Measurements from ENCODE around the gene RHO.
"Not testable (repeated sequence)": the region's sequence is repeated elsewhere in the genome, so short reads cannot be mapped to it uniquely, and the experiment has no call there.

Gene RHO

DNA sequence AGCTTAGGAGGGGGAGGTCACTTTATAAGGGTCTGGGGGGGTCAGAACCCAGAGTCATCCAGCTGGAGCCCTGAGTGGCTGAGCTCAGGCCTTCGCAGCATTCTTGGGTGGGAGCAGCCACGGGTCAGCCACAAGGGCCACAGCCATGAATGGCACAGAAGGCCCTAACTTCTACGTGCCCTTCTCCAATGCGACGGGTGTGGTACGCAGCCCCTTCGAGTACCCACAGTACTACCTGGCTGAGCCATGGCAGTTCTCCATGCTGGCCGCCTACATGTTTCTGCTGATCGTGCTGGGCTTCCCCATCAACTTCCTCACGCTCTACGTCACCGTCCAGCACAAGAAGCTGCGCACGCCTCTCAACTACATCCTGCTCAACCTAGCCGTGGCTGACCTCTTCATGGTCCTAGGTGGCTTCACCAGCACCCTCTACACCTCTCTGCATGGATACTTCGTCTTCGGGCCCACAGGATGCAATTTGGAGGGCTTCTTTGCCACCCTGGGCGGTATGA is at the start of gene RHO:
Gene RHO (plus strand): TSS at position 51 of the 512 bp plus-strand sequence. CDS start 95 bp downstream, at position 146.
- DNase-seq: no peak

DNA sequence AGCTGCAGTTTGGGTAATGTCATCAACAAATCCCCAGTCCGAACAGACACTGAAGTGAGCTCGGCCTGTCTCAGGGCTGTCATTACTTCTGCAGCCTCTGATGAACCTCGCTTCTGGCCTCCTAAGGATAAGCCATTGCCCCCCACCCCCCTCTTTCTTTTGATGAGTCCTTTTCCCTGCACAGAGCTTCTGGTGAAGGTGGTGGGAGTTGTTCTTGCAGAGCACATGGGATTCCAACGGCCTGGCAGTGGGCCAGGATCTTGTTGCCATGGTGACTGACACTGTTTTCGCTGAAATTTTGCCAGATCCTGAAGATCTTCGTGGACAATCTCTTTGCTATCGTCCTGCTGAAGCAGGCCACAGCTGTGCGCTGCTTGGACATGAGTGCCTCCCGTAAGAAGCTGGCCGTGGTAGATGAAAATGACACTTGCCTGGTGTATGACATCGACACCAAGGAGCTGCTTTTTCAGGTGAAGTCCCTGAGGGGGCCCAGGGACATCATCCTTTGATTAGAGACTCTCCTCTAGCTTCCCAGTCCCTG is 47.1 kb upstream of the RHO start:
- DNase-seq: not testable (repeated sequence)

DNA sequence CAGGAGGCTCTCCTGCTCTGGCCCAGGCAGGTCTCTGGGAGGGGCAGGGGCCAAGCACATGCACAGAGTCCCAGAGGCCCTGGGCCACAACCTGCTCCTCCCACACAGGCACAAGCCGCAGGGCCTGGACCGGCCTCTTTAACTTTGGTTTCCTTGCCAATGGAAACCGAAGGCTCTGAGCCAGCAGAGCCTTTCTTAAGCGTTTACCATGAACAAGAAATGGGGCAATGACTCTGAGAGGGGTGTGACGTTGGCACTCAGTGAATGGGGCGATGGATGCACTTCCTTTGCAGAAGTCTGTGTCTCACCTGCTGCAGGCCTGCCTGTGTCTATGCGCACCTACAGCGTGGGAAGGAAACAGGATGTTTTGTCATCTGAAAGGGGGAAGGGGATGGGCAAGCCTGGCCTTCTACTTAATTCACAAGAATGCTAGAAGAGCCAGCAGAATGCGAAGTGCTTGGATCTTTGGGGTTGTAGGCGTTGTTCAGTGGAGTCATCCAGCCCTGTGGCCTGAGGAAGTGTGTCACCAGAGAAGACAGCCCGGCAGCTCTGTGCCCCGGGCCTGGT is 46.6 kb upstream of the RHO start:
- DNase-seq: no peak

DNA sequence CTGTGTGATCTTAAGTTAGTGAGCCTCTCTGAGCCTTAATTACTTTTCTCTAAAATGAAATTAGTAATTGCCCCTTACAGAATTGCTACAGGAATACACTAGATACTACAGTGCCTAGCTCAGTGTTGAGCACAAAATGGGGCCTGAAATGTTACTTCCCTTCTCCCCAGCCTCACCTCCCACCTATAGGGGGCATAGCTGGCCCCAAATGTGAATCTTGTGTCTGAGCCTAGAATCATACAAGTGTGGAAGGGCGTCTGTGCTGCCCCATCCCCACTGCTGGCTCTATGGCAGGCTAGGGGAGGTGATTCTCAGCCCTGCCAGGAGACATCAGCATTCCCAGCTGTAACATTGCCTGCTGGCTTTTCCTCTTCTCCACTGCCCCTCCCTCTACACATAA is 45.7 kb upstream of the RHO start:
- peak; percentile 67 for DNase-seq

DNA sequence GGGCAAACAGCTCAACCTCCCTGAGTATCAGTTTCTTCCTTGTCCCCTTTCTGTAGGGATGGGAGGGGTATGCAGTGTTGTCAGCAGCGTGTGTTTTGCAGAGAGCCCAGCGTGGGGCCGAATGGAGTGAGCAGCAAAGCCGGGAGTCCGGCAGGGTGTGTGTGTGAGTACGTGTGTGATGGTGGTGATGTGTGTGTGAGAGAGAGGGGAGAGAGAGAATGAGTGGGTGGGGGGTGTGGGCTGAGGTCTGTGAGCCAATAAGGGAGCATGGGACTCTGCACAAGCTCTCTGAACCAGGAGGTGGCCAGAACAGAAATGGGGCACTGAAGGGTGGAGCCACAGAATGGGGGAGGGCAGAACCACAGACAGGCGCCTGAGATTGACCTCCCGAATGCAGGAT is 44.6 kb upstream of the RHO start:
- no peak for DNase-seq

DNA sequence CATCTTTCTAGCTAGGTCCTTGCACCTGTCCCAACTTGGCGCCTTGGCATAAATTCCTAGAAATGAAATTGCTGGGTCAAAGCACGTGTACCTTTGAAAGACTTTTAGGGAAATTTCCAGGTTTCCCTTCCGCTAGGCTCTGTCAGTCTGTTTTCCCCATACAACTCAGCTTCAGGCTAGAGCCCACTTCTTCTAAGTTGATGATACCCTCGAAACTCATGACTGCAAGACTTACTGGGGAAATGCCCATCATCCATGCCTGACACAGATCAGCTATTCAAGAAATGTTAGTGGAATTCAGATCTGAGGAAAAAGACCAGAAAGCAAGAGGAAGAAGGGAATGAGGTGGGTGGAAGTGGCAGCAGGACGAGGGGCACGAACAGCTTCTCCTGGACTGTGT is 43.3 kb upstream of the RHO start:
- not testable (repeated sequence) for DNase-seq

DNA sequence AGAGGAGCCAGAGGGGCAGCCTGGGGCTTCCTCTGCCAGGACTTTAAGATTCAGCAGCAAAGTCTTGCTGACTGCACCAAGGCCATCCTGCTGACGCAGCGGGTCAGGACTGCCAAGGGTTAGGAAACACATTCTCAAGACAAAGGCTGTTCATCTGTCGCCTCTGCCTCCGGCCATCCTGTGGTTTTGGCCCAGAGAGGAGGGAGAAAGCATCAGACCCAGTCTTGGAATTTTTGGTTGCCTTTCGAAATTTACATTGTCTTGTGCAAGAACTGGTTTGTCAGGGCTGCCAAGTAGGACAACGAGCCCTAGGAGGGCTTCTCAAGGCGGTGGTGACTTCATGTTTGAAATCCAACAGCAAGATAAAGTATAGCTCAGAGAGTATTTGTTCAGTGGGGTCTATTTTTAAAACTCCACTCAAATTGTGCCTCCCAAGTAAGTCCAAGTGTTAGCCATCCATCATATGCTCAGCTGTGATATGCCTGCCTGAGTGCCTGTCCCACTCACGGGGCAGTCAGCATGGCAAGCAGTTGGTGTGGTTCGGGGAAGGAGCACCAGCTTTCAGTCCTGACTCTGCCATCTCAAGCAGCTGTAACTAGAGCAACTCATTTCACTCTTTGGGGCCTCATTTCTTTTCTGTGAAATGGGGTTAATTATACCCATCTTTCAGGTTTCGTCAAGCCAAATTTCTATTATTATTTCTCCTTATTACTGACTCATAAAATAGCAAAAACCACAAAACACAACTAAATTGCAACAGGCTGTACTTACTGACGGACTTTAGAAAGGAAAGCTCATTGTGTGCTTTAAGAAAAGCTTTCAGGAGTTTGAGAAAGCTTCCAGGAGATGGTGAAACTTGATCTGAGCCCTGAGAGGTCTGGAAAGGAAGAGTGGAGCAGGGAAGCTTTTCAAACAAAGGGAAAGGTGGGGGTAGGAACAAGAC is 42.4 kb upstream of the RHO start:
- DNase-seq: no peak

DNA sequence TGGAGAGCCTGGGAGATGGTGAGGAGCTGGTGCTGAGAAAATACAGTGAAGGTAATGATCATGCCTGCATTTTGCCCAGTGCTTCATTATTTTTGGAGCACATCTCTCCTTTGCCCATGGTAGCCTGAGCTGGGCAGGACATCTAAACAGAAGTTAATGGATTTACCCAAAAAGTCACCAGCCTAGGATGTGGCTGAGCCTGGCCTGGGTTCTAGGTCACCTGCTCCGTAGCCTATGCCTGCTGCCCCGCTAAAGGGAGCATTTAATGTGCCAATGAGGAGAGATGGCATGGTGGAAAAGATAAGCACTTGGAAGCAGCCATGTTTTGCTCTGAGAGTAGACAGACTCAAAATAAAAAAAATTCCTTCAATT is 41.8 kb upstream of the RHO start:
- no peak for DNase-seq

DNA sequence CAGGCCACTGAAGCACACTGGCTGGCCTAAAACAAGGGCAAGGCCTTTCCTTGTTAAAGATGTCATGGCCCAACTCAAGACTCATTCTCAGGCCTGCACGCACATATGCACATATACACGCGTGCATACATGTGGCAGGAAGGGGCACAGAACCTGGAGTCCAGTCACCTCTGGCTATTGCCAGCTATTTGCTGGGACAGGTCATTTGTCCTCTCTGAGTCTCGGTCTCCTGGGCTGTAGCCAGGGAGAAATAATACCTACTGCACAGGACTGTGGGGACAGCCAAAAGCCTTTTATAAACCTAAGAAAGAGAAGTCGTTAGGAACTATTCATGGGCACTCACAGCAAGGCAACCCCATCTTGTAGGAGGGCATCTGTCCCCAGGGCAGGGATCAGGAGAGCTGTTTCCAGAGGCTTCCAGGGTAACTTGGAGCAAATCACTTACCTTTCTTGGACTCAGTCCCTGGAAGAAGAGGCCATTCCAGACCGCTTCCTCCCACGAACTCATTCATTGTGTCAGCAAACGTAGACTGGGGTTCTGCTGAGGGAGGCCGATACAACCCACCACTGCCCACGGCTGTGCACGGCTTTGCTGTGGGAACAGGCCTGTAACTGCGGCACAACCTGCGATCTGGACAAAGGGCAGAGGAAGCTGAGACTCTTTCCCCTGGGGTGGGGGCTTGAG is 41.1 kb upstream of the RHO start:
- no peak for DNase-seq

DNA sequence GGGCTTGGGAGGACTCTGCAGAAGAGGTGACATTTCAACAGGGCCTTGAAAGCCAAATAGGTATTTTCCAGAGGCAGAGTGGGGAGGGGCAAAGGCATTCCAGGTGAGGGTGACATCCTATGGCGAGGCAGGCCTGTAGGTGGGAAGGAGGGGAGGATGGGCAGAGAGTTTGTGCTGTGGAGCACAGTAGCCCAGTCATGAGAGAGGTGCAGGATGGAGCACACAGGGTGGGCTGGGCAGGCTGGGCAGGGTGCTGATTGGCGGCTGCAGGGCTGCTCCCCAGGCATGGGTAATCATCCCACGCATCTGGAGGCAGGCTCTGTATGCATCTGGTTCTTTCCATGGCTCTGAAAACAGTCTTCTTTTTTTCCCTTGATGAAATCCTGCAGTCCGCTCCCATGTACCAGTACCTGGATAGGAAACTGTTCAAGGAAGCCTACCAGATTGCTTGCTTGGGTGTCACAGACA is 40.5 kb upstream of the RHO start:
- DNase-seq: not testable (repeated sequence)

DNA sequence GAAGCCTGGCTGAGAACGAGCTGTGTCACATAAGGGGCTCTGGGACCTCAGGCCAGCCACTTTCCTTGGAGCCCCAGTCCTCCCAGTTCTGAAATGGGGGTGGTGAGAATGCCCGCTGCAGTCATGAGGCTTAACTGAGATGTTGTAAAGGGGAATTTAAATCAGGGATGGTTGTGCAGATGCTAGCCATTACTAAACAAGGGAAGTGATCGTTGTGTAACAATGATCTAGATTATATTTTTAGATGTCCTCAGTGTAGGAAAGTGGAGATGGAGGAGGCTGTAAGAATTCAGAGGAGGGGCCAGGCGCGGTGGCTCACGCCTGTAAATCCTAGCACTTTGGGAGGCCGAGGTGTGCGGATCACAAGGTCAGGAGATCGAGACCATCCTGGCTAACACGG is 39.2 kb upstream of the RHO start:
- not testable (repeated sequence) for DNase-seq

DNA sequence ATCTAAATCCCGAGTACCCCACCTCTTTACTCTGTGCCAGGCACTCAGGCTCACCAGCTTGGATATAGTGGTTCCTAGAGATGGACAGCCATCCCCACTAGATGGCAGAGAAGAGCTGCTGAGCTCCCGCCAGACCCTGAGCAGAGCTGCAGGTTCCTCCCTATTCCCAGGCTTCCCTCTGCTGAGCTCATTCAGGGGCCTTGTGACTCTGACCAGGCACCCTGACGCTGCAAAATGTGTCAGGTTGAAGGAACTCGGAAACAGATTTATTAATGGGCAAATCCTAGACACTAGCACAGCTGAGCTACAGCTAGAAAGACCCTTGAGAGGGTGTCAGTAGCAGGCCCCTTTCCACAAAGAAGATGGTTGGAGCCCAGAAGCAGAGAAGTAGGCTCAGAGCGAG is 38.2 kb upstream of the RHO start:
- DNase-seq: peak; percentile 94

DNA sequence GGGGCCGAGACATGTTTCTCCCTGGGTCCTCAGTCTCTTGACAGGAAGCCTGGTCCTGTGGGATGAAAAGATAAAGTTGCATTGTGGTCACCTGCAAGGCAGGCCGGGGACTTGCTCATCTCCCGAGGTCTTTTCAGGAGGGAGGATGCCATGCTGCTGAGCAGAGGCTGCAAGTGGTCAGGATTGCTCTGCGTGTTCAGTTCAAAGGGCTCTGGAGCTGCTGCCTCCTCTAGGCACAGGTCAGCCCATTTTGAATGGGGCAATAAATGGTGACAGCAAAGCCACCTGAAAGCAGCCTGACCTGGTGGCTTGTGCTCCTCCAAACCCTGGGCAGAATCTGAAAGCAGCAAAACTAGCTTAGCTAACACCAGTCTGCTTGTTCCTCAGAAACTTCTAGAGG is 37.4 kb upstream of the RHO start:
- DNase-seq: not testable (repeated sequence)

DNA sequence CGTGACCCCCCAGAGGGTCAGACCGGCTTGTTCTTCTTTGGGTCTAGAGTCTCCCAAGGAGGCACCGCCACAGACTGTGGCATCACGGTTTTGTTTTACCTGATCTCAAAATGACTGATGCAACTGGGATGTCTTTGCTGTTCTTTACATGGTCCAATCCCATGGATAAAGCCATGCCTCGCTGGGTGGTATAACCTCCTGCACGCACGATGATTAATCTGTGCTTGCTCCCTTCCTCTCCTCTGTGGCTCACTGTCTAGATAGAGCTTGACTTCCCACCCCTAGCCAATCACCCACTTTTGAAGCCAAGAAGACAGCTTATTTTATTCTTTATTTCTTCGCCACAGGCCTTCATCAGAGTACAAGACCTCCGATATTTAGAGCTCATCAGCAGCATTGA is 36.6 kb upstream of the RHO start:
- DNase-seq: no peak

DNA sequence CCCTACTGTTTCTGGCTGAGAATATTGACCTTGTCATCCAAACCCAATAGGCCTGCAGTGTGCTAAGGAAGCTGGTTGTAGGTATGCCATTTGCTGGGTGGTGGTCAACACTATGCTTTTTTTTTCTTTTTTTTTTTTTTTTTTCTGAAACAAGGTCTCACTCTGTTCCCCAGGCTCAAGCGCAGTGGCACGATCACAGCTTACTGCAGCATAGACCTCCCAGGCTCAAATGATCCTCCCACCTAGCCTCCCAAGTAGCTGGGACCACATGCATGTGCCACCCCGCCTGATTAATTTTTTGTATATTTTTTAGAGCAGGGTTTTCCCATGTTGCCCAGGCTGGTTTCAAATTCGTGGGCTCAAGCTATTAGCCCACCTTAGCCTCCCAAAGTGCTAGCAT is 35.7 kb upstream of the RHO start:
- DNase-seq: no peak

DNA sequence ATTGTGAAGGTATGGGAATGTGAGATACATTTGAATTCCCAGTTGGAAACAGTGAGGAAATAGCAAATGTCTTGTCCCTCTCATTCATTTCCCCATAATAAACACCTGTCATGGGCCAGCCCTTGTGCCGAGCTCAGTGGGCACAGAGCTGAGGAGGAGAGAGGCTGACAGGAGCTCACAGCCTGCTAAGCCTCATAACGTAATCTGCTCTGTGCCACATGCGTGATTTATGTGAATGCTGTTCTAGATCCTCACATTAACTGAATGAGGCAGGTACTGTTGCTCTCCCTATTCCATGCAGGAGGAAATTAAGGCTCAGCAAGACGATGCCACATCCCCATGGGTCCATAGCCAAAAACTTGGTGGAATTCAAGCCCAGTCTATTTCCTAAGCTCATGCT is 35.2 kb upstream of the RHO start:
- peak; percentile 92 for DNase-seq

DNA sequence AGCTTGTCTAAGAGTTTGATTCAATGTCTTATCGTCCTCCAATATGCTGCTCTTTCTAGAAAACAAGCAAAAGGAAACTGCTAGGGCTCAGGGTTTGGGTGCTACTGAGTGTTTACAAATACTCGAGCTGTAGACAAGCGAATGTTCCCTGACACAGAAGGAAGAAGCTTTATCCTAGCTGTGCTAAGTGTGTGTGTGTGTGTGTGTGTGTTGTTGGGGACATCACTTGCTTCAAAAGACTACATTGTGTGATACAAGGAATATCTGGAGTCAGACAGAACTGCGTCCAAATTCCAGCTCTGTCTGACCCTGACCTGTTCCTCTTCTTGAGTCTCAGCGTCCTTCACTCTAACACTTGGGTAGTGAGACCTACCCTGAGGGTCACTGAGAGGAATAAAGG is 33.9 kb upstream of the RHO start:
- not testable (repeated sequence) for DNase-seq

DNA sequence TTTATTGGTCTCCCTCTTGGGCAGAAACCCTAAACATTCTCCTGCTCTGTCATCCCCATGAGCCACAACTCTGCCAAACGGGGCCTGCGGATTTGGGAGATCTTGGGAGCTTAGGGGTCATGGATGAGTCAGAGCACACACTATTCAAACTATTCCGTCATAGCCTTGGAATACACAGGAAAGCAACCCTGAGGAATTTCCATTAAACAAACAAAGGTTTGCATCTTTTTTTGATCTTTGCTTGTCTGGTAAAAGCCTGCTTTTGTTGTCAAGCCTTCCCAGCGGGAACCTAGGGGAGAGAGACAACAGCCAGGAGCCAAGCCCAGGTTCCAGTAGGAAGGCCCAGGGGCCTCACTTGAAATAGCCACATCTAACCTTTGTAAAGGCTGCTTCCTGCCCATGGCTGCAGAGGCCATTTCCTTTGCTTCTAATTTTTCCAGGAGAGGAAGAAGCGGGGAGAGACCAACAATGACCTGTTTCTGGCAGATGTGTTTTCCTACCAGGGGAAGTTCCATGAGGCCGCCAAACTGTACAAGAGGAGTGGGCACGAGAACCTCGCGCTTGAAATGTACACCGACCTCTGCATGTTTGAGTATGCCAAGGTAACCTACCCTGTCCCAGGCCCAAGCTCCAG is 33.3 kb upstream of the RHO start:
- not testable (repeated sequence) for DNase-seq

DNA sequence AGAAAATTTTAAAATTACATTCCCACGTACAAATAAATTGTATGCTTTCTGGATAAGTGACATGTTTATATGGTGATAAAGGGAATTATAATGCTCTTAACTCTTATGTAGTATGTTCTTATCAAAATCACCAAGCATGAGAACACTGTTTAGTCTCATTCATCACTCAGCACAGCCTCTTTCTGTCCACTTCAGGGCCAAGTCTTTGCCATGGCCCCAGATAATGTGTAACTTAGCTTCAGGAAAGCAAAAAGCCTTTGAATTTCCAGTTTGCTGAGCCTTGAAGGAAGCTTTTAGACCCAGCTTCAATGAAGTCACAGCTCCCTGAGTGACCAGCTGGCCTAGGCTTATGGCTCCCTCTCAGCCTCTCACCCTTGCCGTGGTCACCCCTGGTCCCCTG is 30.6 kb upstream of the RHO start:
- DNase-seq: not testable (repeated sequence)

DNA sequence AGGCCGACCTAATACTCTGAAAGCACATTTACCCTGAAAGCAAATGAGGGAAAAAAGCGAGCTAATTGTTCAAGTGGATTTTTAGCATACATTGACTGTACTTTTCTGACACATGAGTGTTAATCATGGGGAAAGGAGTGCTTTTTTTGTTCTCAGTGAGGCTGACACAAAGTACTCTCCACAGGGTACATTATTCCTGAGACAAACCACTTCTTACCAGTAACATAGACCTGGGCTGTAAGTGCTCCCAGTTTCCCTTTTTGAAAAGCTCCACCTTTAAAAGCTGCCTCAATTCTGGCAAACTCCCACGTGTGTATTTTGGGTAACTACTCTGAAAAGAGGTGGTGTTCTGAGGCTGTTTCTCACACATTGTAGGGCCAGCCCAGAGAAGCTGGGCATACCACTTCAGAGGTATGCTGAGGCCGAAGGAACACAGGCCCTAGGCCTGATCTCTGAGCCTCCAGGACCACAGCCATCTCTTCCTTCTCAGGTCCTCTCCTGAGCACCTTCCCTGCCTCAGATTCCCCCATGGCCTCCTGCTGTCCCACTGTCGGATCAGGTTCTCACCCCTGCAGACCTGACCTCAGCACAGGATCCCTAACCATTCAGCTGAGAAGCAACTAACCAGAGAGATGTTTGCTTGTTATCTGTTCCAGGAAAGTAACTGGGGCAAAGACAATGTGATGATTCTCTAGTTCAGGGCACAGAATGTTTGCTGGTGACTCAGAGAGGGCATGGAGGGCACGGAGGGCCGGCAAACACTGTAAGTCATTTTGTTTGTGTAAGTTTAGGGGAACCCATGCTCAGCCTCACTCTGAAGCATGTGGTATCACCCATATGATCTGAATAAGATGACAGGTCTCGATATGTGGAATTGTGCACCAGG is 29.6 kb upstream of the RHO start:
- not testable (repeated sequence) for DNase-seq

DNA sequence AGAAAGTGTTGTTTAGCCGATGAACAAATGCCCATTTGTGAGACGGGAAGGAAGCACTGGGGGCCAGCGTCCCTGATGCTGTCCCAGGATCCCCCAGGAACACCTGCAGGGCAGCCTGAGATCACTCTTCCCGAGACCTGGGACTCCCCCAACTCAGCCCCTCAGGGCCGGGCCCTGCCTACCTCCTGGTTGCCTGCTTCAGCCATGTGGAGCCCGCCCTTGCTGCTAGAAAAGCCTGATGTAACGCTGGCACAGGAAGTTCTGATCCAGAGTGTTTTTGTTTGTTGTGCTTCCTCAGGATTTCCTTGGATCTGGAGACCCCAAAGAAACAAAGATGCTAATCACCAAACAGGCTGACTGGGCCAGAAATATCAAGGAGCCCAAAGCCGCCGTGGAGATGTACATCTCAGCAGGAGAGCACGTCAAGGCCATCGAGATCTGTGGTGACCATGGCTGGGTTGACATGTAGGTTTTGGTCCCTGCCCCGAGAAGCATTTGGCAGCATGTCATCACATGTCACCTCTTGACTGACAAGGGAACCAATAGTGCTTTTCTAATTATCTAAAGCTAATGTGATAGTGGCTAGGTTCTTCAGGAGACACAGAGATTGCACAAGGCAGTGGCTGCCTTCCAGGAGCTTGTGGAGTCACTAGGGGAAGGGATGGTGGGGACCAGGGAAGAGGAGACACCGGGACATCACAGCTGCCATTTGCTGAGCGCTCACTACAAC is 28.7 kb upstream of the RHO start:
- not testable (repeated sequence) for DNase-seq
